Adrenal gland (tissue), 5 donors: ENCODE measurements around the gene ACTN1.

Experiments
- CTCF ChIP-seq, 6 experiments: fragments of 450-650 bp in 4 of 6; fragments of 200-600 bp in 2 of 6; sonication (generic) in 1 of 6; IDR thresholded peaks; 1 replicate in 5 of 6; 2 replicates in 1 of 6; pipeline versions ENCODE4 v1.5.1 to v1.8.0; 2016 to 2021; ENCODE audit warnings: antibody characterized with exemption in 6 of 6, mild to moderate bottlenecking in 2 of 6, moderate library complexity in 1 of 6
- POLR2A ChIP-seq, 2 donors: fragments of 450-650 bp; IDR thresholded peaks; one replicate each; pipeline ENCODE4 v1.6.1; 2017; ENCODE audit warnings: antibody characterized with exemption in 2 of 2, mild to moderate bottlenecking in 2 of 2, moderate library complexity in 1 of 2
- donor health status: DM: no; HTN: no; CAD: no.

GRCh38 chr14:68924186-68925158, 54.6 kb downstream of the ACTN1 start:
- TF ChIP-seq CTCF (IDR thresholded peaks at IDR 0.05), result no peak
- TF ChIP-seq POLR2A (IDR thresholded peaks at IDR 0.05), result no peak
